Measurements from ENCODE around the gene C1orf35. TPM values are rescaled to one million over a fixed set of nuclear protein-coding genes. Genes with fewer than 3 reads are reported as not detected.

C1orf35 gene
- total and polyA plus RNA-seq, 4 donors = 4.0 to 7.5 (median 6.4) TPM

DNA sequence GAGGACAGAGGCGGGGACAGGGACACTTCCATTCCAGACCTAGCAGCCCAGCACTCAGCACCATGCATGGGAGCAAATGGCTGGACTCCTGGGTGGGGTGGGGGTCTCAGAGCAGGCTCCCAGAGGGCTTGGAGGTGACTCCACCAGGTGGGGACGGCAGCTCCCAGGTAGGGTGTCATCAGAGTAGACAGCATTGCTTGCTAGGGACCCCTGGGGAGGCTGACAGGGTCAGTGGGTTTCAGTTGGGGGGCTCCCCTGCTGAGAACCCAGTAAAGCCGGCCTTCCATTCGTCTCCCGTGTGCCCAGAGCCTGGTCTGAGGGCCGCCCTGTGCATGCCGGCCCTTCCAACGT is 41.8 kb upstream of the C1orf35 start:
- no peaks in the 10 kb centered on the region for H3K9me3 ChIP-seq (ENCODE audit: control insufficient read depth in 4 of 4, low read length in 3 of 4)
- DNase-seq (ENCODE audit: low spot score) = no peak

More for the DNA sequence above, 41.8 kb upstream of the C1orf35 start:
- H3K4me1 ChIP-seq (ENCODE audit: control insufficient read depth in 4 of 4, insufficient read depth in 4 of 4, low read length in 3 of 4) = peaks cover 17 to 28% (median 23%) of the 10 kb centered on the region in 4 donors
- TF ChIP-seq RXRA (IDR thresholded peaks at IDR 0.05) (no peak), GABPA (IDR thresholded peaks at IDR 0.05 in 1 of 2, conservative IDR thresholded peaks at IDR 0.05 in 1 of 2) (no peak), HNF4A (conservative IDR thresholded peaks at IDR 0.05) (no peak), FOXA2 (IDR thresholded peaks at IDR 0.05) (no peak), RAD21 (IDR thresholded peaks at IDR 0.05) (no peak), HNF4G (IDR thresholded peaks at IDR 0.05) (no peak), EGR1 (IDR thresholded peaks at IDR 0.05; ENCODE audit: low read depth in 2 of 2) (no peak), YY1 (IDR thresholded peaks at IDR 0.05) (no peak), SP1 (IDR thresholded peaks at IDR 0.05) (no peak), NR2F2 (IDR thresholded peaks at IDR 0.05) (no peak), FOXA1 (IDR thresholded peaks at IDR 0.05) (no peak), JUND (IDR thresholded peaks at IDR 0.05) (no peak), TAF1 (conservative IDR thresholded peaks at IDR 0.05) (no peak)
- TF ChIP-seq, protein P1, sequence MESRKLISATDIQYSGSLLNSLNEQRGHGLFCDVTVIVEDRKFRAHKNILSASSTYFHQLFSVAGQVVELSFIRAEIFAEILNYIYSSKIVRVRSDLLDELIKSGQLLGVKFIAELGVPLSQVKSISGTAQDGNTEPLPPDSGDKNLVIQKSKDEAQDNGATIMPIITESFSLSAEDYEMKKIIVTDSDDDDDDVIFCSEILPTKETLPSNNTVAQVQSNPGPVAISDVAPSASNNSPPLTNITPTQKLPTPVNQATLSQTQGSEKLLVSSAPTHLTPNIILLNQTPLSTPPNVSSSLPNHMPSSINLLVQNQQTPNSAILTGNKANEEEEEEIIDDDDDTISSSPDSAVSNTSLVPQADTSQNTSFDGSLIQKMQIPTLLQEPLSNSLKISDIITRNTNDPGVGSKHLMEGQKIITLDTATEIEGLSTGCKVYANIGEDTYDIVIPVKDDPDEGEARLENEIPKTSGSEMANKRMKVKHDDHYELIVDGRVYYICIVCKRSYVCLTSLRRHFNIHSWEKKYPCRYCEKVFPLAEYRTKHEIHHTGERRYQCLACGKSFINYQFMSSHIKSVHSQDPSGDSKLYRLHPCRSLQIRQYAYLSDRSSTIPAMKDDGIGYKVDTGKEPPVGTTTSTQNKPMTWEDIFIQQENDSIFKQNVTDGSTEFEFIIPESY (IDR thresholded peaks at IDR 0.05) = no peak
- TF ChIP-seq, protein P2, sequence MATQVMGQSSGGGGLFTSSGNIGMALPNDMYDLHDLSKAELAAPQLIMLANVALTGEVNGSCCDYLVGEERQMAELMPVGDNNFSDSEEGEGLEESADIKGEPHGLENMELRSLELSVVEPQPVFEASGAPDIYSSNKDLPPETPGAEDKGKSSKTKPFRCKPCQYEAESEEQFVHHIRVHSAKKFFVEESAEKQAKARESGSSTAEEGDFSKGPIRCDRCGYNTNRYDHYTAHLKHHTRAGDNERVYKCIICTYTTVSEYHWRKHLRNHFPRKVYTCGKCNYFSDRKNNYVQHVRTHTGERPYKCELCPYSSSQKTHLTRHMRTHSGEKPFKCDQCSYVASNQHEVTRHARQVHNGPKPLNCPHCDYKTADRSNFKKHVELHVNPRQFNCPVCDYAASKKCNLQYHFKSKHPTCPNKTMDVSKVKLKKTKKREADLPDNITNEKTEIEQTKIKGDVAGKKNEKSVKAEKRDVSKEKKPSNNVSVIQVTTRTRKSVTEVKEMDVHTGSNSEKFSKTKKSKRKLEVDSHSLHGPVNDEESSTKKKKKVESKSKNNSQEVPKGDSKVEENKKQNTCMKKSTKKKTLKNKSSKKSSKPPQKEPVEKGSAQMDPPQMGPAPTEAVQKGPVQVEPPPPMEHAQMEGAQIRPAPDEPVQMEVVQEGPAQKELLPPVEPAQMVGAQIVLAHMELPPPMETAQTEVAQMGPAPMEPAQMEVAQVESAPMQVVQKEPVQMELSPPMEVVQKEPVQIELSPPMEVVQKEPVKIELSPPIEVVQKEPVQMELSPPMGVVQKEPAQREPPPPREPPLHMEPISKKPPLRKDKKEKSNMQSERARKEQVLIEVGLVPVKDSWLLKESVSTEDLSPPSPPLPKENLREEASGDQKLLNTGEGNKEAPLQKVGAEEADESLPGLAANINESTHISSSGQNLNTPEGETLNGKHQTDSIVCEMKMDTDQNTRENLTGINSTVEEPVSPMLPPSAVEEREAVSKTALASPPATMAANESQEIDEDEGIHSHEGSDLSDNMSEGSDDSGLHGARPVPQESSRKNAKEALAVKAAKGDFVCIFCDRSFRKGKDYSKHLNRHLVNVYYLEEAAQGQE (IDR thresholded peaks at IDR 0.05) = no peak
- TF ChIP-seq, protein P3, sequence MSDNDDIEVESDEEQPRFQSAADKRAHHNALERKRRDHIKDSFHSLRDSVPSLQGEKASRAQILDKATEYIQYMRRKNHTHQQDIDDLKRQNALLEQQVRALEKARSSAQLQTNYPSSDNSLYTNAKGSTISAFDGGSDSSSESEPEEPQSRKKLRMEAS (IDR thresholded peaks at IDR 0.05) = no peak
- TF ChIP-seq, protein P4, sequence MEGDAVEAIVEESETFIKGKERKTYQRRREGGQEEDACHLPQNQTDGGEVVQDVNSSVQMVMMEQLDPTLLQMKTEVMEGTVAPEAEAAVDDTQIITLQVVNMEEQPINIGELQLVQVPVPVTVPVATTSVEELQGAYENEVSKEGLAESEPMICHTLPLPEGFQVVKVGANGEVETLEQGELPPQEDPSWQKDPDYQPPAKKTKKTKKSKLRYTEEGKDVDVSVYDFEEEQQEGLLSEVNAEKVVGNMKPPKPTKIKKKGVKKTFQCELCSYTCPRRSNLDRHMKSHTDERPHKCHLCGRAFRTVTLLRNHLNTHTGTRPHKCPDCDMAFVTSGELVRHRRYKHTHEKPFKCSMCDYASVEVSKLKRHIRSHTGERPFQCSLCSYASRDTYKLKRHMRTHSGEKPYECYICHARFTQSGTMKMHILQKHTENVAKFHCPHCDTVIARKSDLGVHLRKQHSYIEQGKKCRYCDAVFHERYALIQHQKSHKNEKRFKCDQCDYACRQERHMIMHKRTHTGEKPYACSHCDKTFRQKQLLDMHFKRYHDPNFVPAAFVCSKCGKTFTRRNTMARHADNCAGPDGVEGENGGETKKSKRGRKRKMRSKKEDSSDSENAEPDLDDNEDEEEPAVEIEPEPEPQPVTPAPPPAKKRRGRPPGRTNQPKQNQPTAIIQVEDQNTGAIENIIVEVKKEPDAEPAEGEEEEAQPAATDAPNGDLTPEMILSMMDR (IDR thresholded peaks at IDR 0.05; ENCODE audit: low read depth, low read length, missing input control) = no peak
- TF ChIP-seq, protein P5, sequence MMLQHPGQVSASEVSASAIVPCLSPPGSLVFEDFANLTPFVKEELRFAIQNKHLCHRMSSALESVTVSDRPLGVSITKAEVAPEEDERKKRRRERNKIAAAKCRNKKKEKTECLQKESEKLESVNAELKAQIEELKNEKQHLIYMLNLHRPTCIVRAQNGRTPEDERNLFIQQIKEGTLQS (IDR thresholded peaks at IDR 0.05) = no peak
- H3K4me3 ChIP-seq (ENCODE audit: low read depth in 1 of 3, low read length in 3 of 3) = no peak overlapping the region
- H3K36me3 ChIP-seq (ENCODE audit: control insufficient read depth in 4 of 4, insufficient read depth in 3 of 4, low read depth in 1 of 4, low read length in 3 of 4) = peaks cover 0 to 24% (median 10%) of the 10 kb centered on the region in 4 donors
- no peak overlapping the region for H3K27ac ChIP-seq (ENCODE audit: low read depth in 1 of 2, low read length in 2 of 2)
- H3K9ac ChIP-seq (ENCODE audit: low read depth in 1 of 2, low read length in 2 of 2) = no peak overlapping the region
- WGBS = 94% methylated on average over 8 of the region's 8 CpGs
- H3K27me3 ChIP-seq (ENCODE audit: control insufficient read depth in 4 of 4, insufficient read depth in 4 of 4, low read length in 3 of 4) = no peaks in the 10 kb centered on the region

Measured in liver (tissue), 9 donors.